ENCODE measurements around the gene ZBTB2. TPM values are rescaled to one million over a fixed set of nuclear protein-coding genes. Genes with fewer than 3 reads are reported as not detected.

The ZBTB2 gene
- polyA plus RNA-seq, 1 of the 3 experiments (the other 2 are of a cell fraction) = 6.7 TPM

DNA sequence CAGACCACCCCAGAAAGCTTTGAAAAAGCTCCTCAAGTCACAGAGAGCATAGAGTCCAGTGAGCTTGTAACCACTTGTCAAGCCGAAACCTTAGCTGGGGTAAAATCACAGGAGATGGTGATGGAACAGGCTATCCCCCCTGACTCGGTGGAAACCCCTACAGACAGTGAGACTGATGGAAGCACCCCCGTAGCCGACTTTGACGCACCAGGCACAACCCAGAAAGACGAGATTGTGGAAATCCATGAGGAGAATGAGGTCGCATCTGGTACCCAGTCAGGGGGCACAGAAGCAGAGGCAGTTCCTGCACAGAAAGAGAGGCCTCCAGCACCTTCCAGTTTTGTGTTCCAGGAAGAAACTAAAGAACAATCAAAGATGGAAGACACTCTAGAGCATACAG, 39.6 kb downstream of the ZBTB2 start:
- Histone ChIP-seq H3K4me1 (ENCODE audit: control insufficient read depth in 1 of 2, insufficient read depth in 2 of 2, low read depth in 1 of 2, low read length in 1 of 2) (no peaks in the 10 kb centered on the region), H3K27me3 (ENCODE audit: insufficient read depth) (no peaks in the 10 kb centered on the region), H3K9me3 (no peaks in the 10 kb centered on the region), H3F3A (replicated peaks; ENCODE audit: insufficient read depth) (peaks cover 4% of the 10 kb centered on the region), H4K20me1 (ENCODE audit: insufficient read depth) (no peaks in the 10 kb centered on the region), H3K36me3 (replicated peaks in 1 of 2; ENCODE audit: control insufficient read depth in 1 of 2, insufficient read depth in 2 of 2, low read length in 1 of 2) (peaks cover 12 to 26% of the 10 kb centered on the region in 2 experiments), H3K4me2 (no peak overlapping the region), H3K27ac (ENCODE audit: low read depth in 2 of 2, low read length in 1 of 2) (no peak overlapping the region), H3K79me2 (ENCODE audit: insufficient read depth) (peaks cover 16% of the 10 kb centered on the region), H3K9me2 (no peaks in the 10 kb centered on the region), H3K9ac (no peak overlapping the region), H3K4me3 (ENCODE audit: low read depth in 2 of 2, low read length in 1 of 2) (no peak overlapping the region), H2AFZ (ENCODE audit: low read depth) (no peak overlapping the region)
- CTCF ChIA-PET = interaction anchor here (0.8 kb wide), 1 partner anchor 18 kb away, joined by 3 read pairs; no protein-coding TSS in a partner anchor
- POLR2A ChIA-PET = no interaction called here
- 89% methylated on average over 6 of the region's 7 CpGs for WGBS (ENCODE audit: low lambda C conversion rate)
- TF ChIP-seq, protein P1, sequence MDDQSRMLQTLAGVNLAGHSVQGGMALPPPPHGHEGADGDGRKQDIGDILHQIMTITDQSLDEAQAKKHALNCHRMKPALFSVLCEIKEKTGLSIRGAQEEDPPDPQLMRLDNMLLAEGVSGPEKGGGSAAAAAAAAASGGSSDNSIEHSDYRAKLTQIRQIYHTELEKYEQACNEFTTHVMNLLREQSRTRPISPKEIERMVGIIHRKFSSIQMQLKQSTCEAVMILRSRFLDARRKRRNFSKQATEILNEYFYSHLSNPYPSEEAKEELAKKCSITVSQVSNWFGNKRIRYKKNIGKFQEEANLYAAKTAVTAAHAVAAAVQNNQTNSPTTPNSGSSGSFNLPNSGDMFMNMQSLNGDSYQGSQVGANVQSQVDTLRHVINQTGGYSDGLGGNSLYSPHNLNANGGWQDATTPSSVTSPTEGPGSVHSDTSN (IDR thresholded peaks at IDR 0.05) = no peak
- TF ChIP-seq TAF1 (IDR thresholded peaks at IDR 0.05; ENCODE audit: borderline replicate concordance, low read depth, low read length) (no peak), JUND (IDR thresholded peaks at IDR 0.05) (no peak), POLR2AphosphoS5 (IDR thresholded peaks at IDR 0.05; ENCODE audit: low read depth, low read length) (no peak), NRF1 (IDR thresholded peaks at IDR 0.05; ENCODE audit: low read depth, low read length) (no peak), NFIC (IDR thresholded peaks at IDR 0.05; ENCODE audit: borderline replicate concordance) (no peak), RCOR1 (IDR thresholded peaks at IDR 0.05; ENCODE audit: low read length) (no peak), RXRA (IDR thresholded peaks at IDR 0.05; ENCODE audit: borderline replicate concordance, low read depth) (no peak), EP300 (IDR thresholded peaks at IDR 0.05; ENCODE audit: borderline replicate concordance in 1 of 2, low read depth in 1 of 2, low read length in 1 of 2) (no peak), FOXJ3 (CRISPR knock-in tag; IDR thresholded peaks at IDR 0.05) (no peak), SMC3 (IDR thresholded peaks at IDR 0.05; ENCODE audit: low read depth, low read length) (no peak), MXI1 (IDR thresholded peaks at IDR 0.05; ENCODE audit: low read depth, low read length) (no peak), RFX5 (IDR thresholded peaks at IDR 0.05; ENCODE audit: low read length) (no peak), SIN3A (IDR thresholded peaks at IDR 0.05; ENCODE audit: borderline replicate concordance, low read depth, low read length) (no peak), MEF2A (IDR thresholded peaks at IDR 0.05; ENCODE audit: borderline replicate concordance, low read depth) (no peak), YY1 (IDR thresholded peaks at IDR 0.05; ENCODE audit: low read depth) (no peak)
- TF ChIP-seq, protein P2, sequence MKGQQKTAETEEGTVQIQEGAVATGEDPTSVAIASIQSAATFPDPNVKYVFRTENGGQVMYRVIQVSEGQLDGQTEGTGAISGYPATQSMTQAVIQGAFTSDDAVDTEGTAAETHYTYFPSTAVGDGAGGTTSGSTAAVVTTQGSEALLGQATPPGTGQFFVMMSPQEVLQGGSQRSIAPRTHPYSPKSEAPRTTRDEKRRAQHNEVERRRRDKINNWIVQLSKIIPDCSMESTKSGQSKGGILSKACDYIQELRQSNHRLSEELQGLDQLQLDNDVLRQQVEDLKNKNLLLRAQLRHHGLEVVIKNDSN (IDR thresholded peaks at IDR 0.05; ENCODE audit: borderline replicate concordance, low read depth) = no peak
- TF ChIP-seq, protein P3, sequence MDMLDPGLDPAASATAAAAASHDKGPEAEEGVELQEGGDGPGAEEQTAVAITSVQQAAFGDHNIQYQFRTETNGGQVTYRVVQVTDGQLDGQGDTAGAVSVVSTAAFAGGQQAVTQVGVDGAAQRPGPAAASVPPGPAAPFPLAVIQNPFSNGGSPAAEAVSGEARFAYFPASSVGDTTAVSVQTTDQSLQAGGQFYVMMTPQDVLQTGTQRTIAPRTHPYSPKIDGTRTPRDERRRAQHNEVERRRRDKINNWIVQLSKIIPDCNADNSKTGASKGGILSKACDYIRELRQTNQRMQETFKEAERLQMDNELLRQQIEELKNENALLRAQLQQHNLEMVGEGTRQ (IDR thresholded peaks at IDR 0.05; ENCODE audit: borderline replicate concordance, low read depth, low read length) = no peak
- TF ChIP-seq, protein P4, sequence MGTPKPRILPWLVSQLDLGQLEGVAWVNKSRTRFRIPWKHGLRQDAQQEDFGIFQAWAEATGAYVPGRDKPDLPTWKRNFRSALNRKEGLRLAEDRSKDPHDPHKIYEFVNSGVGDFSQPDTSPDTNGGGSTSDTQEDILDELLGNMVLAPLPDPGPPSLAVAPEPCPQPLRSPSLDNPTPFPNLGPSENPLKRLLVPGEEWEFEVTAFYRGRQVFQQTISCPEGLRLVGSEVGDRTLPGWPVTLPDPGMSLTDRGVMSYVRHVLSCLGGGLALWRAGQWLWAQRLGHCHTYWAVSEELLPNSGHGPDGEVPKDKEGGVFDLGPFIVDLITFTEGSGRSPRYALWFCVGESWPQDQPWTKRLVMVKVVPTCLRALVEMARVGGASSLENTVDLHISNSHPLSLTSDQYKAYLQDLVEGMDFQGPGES (IDR thresholded peaks at IDR 0.05; ENCODE audit: low read depth, low read length) = no peak
- TF ChIP-seq, protein P5, sequence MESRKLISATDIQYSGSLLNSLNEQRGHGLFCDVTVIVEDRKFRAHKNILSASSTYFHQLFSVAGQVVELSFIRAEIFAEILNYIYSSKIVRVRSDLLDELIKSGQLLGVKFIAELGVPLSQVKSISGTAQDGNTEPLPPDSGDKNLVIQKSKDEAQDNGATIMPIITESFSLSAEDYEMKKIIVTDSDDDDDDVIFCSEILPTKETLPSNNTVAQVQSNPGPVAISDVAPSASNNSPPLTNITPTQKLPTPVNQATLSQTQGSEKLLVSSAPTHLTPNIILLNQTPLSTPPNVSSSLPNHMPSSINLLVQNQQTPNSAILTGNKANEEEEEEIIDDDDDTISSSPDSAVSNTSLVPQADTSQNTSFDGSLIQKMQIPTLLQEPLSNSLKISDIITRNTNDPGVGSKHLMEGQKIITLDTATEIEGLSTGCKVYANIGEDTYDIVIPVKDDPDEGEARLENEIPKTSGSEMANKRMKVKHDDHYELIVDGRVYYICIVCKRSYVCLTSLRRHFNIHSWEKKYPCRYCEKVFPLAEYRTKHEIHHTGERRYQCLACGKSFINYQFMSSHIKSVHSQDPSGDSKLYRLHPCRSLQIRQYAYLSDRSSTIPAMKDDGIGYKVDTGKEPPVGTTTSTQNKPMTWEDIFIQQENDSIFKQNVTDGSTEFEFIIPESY (IDR thresholded peaks at IDR 0.05; ENCODE audit: borderline replicate concordance, low read depth) = no peak
- no peak for DNase-seq

Measured in SK-N-SH (cell line).